Osteoblast (primary cell): ENCODE data around the gene GLYATL1B. TPM values are rescaled to one million over a fixed set of nuclear protein-coding genes. Genes with fewer than 3 reads are reported as not detected.
"Not testable (repeated sequence)": the region's sequence is repeated elsewhere in the genome, so short reads cannot be mapped to it uniquely, and the experiment has no call there.

Source experiments
- DNase-seq: peaks from one replicate; pipeline ENCODE4 v3.0.0; 2011; ENCODE audit warnings: low spot score, mixed read lengths; ENCODE audit not compliant: insufficient read length; ENCODE audit errors: missing footprints
- H2AFZ ChIP-seq: 2 replicates; pipeline ENCODE4 v1.6.0; 2011; ENCODE audit warnings: mild to moderate bottlenecking, low read length
- H3K27ac ChIP-seq: 2 replicates; pipeline ENCODE4 v1.5.1; 2011; ENCODE audit warnings: mild to moderate bottlenecking, low read depth, low read length, moderate library complexity
- H3K27me3 ChIP-seq: 2 replicates; pipeline ENCODE4 v1.6.0; 2012; ENCODE audit warnings: mild to moderate bottlenecking, control low read depth, inconsistent platforms, low read length, moderate library complexity; ENCODE audit not compliant: insufficient read depth
- H3K36me3 ChIP-seq: 2 replicates; pipeline ENCODE4 v1.5.1; 2011; ENCODE audit warnings: mild to moderate bottlenecking, low read length, control low read depth, moderate library complexity; ENCODE audit not compliant: insufficient read depth
- H3K4me1 ChIP-seq: 2 replicates; pipeline ENCODE4 v1.5.1; 2011; ENCODE audit warnings: mild to moderate bottlenecking, low read length, control low read depth, moderate library complexity; ENCODE audit not compliant: insufficient read depth
- H3K4me2 ChIP-seq: 2 replicates; pipeline ENCODE4 v1.6.0; 2011; ENCODE audit warnings: mild to moderate bottlenecking, low read length; ENCODE audit not compliant: insufficient read depth
- H3K4me3 ChIP-seq: fragments of 200-600 bp; sonication (generic); 3 replicates; pipeline ENCODE4 v1.5.1; 2012; ENCODE audit warnings: mild to moderate bottlenecking, low read length, inconsistent platforms; ENCODE audit not compliant: insufficient read depth
- H3K79me2 ChIP-seq: 2 replicates; pipeline ENCODE4 v1.6.0; 2012; ENCODE audit warnings: mild to moderate bottlenecking, low read length, control low read depth, inconsistent platforms; ENCODE audit not compliant: insufficient read depth
- H3K9me3 ChIP-seq: 2 replicates; pipeline ENCODE4 v1.5.1; 2011; ENCODE audit warnings: low read depth, low read length, control low read depth
- H4K20me1 ChIP-seq: 2 replicates; pipeline ENCODE4 v1.6.0; 2012; ENCODE audit warnings: mild to moderate bottlenecking, low read length, control low read depth; ENCODE audit not compliant: insufficient read depth
- total RNA-seq: library from RNA; depleted of rRNA; stranded (reverse); fragments of >200 nt; gene quantifications from 2 replicates; pipeline ENCODE4 v1.2.3, GENCODE V29; 2012
- TF ChIP-seq, protein P1 (sequence below): IDR thresholded peaks from 2 replicates; pipeline ENCODE4 v1.5.1; 2011; ENCODE audit warnings: mild to moderate bottlenecking, low read depth, low read length, moderate library complexity; ENCODE audit errors: extremely low read depth

Gene GLYATL1B
- total RNA-seq, 1 donor = not detected

DNA sequence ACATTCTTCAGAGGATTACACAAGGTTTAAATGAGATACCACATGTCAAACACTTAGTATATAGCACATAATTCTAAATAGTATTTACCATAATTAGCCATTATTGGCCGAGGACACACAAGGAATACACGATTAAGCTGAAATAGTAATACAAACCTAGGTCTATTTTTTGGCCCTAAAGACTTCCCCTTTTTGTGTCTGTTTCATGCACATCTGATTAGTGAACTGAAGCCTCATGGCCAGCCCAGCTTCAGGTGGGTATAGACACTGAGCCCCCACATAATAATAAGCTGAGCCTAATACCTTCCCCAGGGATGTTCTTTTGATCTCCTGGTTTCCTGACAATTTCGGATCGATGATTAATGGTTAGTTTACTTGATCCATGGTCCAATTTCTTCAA lies 2.1 kb downstream of the GLYATL1B start:
- Histone ChIP-seq H3K4me3 (no peak overlapping the region), H3K27me3 (no peaks in the 10 kb centered on the region), H2AFZ (no peak overlapping the region), H3K36me3 (no peaks in the 10 kb centered on the region), H3K27ac (no peak overlapping the region), H3K79me2 (no peaks in the 10 kb centered on the region), H3K4me2 (no peak overlapping the region), H3K4me1 (no peaks in the 10 kb centered on the region), H4K20me1 (no peaks in the 10 kb centered on the region), H3K9me3 (no peaks in the 10 kb centered on the region)
- TF ChIP-seq, protein P1, sequence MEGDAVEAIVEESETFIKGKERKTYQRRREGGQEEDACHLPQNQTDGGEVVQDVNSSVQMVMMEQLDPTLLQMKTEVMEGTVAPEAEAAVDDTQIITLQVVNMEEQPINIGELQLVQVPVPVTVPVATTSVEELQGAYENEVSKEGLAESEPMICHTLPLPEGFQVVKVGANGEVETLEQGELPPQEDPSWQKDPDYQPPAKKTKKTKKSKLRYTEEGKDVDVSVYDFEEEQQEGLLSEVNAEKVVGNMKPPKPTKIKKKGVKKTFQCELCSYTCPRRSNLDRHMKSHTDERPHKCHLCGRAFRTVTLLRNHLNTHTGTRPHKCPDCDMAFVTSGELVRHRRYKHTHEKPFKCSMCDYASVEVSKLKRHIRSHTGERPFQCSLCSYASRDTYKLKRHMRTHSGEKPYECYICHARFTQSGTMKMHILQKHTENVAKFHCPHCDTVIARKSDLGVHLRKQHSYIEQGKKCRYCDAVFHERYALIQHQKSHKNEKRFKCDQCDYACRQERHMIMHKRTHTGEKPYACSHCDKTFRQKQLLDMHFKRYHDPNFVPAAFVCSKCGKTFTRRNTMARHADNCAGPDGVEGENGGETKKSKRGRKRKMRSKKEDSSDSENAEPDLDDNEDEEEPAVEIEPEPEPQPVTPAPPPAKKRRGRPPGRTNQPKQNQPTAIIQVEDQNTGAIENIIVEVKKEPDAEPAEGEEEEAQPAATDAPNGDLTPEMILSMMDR = no peak
- DNase-seq = no peak

DNA sequence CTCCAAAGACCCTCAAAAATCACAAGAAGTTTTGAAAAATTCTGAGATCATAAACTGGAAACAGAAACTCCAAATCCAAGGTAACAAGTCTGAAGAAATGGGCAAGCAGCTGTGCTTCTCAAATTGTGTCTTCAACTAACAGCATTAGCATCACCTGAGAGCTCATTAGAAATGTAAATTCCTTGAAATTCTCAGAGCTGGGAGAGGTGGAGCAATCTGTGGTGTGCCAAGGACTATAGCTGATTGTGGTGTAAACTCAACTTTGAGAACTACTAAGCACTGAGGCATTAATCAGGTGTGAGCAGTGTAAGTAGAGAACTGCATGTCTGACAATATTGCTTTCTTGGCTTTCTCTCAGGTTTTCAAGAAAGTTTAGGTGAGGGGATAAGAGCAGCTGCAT lies 7.5 kb downstream of the GLYATL1B start:
- H3K27me3 ChIP-seq, H3K4me2 ChIP-seq, H3K27ac ChIP-seq, DNase-seq, H2AFZ ChIP-seq, H3K79me2 ChIP-seq, H3K4me3 ChIP-seq, H3K9me3 ChIP-seq, H3K4me1 ChIP-seq, H4K20me1 ChIP-seq, H3K36me3 ChIP-seq: not testable (repeated sequence)

DNA sequence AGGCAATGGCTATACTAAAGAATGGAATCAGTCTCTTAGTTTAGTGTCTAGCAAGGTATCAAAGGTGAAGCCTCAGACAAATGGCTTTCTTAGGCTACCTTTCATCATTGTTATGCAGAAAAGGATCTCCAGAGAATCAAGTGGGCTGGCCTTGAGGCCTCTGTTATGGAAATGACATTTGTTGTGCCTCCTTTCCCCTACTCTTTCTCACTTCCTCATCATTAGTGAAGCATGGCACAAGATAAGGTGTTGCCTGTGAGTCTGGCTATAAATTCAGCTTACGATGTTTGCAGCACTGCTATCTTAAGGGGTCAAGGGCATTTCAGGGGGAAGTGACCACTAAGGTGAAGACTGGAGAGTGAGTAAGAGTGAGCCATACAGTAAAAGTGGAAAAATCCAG lies 9.1 kb downstream of the GLYATL1B start:
- not testable (repeated sequence) for H3K79me2 ChIP-seq, H3K27me3 ChIP-seq, H3K27ac ChIP-seq

DNA sequence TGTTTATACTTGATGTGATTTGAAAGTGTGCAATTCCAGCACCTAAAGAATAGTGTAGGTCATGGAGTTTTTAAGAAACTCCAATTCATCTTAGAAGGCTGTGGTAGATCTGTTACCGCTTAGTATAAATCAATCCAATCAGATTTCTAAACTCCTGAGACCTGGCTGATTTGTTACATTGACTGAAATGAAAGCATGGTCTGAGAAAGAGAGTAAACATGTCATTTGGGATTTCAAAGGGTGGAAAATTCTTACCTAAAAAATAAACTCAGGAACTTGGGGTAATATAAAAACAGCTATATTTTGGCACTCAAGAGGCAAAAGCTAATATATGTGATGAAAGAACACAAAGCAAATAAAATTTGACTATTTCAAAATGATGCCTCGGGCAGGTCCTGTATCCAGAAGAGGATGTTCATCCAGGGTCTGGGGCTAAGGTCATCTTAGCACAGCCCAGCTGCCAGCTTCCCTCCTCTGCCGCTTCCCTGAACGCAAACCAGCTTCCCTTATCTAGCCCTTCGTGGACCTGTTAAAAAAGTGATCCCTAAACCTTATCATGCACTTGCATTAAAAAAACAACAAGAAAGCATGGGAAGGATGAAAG lies 10.0 kb downstream of the GLYATL1B start:
- not testable (repeated sequence) for H3K27ac ChIP-seq, H3K4me1 ChIP-seq, H3K27me3 ChIP-seq, H3K9me3 ChIP-seq, H3K36me3 ChIP-seq, H2AFZ ChIP-seq, H4K20me1 ChIP-seq, H3K4me3 ChIP-seq, H3K4me2 ChIP-seq, DNase-seq, H3K79me2 ChIP-seq

More for the DNA sequence above, 9.1 kb downstream of the GLYATL1B start:
- not testable (repeated sequence) for DNase-seq, H2AFZ ChIP-seq, H3K4me3 ChIP-seq, H3K36me3 ChIP-seq, H3K4me1 ChIP-seq, H3K4me2 ChIP-seq, H4K20me1 ChIP-seq, H3K9me3 ChIP-seq

DNA sequence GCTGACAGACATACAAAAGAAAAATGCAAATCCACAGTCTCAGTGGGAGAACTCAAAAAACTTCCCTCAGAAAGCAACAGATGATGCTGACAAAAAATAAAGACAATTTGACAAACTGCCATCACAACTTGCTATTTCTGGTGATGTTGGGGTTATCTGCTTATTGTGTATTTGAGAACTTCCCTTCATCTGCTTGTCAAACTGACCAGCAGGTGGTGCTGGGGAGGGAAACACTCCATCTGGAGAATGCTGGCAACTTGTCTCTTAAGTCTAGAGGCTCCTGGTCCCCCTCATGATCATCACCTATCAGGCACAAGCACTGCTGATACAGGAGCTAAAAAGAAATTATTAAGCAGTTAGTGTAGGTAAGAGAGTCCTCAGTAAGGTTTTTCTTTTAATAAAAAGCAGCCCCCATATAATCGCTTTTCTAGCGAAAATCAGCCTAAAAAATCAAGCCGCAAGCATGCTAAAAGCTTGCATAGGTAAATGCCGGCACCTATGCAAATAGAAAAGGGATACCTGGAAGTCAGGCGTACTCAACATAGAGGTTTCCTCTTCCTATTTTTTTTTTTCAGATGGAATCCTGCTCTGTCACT lies 11.1 kb downstream of the GLYATL1B start:
- no peaks in the 10 kb centered on the region for H3K79me2 ChIP-seq
- no peaks in the 10 kb centered on the region for H4K20me1 ChIP-seq
- H3K27me3 ChIP-seq = peaks cover 6% of the 10 kb centered on the region
- no peak overlapping the region for H3K4me2 ChIP-seq
- H3K36me3 ChIP-seq = no peaks in the 10 kb centered on the region
- no peak overlapping the region for H2AFZ ChIP-seq
- H3K4me3 ChIP-seq = no peak overlapping the region
- DNase-seq = peak; percentile 5
- H3K4me1 ChIP-seq = no peaks in the 10 kb centered on the region
- TF ChIP-seq, protein P1 = peak; percentile 63
- no peaks in the 10 kb centered on the region for H3K9me3 ChIP-seq
- H3K27ac ChIP-seq = no peak overlapping the region

DNA sequence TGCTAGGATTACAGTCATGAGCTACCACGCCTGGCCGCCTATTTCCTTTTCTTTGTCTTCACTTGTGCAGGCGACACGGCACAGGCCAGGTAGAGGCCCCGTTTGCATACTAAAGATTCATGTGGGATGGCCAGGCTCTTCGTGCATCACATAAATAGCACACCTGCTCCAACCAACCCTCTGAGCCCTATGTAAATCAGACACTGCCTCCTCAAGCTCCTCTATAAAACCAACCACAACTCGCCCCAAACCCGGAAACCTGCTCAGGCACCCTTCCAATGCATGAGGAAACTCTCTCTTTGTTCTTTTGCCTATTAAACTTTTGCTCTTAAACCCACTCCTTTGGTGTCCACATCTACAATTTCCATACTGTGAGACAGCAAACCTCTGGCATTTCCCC lies 11.8 kb downstream of the GLYATL1B start:
- H3K4me3 ChIP-seq, H4K20me1 ChIP-seq, H2AFZ ChIP-seq, H3K4me2 ChIP-seq, H3K36me3 ChIP-seq, H3K4me1 ChIP-seq, H3K79me2 ChIP-seq, DNase-seq, H3K27ac ChIP-seq, H3K27me3 ChIP-seq, H3K9me3 ChIP-seq: not testable (repeated sequence)
